Epithelial cell of prostate (primary cell): ENCODE measurements around the gene HFE.
"Not testable (repeated sequence)": the region's sequence is repeated elsewhere in the genome, so short reads cannot be mapped to it uniquely, and the experiment has no call there.

Source experiments
- DNase-seq: peaks from one replicate; pipeline ENCODE4 v3.0.0-alpha.2; 2011; ENCODE audit warnings: low read depth, low spot score
- H3K27ac ChIP-seq: fragments of 450-650 bp; 2 replicates; pipeline ENCODE4 v1.5.1; 2017; ENCODE audit warnings: mild to moderate bottlenecking

Gene HFE

DNA sequence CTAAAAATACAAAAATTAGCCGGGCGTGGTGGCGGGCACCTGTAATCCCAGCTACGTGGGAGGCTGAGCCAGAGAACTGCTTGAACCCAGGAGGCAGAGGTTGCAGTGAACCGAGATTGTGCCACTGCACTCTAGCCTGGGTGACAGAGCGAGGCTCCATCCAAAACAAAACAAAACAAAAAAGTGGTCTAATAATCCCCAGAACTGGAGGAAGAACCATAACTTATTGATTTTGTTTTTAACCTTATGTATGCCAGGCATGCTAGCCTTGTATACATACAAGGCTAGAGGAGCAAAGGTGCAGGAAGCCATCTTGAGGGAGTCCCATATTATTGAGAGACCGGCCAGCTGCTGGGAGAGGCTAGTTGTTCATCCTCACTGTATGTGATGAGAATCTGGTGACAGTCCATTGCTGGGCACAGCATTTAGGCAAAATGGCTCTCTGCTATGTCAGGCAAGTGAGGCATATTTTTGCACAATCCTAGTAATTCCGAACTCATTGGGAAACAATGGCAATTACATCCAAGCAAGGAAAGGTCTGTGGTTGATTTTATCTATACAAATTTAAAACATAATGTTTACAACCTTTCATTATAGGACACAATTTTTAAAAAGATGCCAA lies 18.0 kb downstream of the HFE start:
- H3K27ac ChIP-seq, result peak overlapping the region; percentile 5
- no peak for DNase-seq

DNA sequence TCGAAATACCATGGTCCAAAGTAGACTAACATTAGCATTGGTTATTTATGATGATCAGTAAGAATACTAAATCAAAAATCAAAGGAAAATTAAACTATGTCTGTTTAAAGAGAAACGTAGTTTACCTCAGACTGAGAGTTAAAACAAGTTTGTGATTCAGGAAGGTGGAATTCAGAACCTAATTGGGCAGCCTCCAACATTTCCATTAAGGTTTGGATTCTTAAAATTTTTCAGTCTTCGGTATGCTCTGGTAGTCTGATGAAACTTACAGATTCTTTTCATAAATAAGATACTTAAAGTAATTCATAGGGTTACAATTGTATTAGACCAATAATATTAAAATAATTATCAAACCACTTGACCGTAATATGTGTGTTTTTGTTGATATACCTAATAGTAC lies 18.6 kb downstream of the HFE start:
- peak overlapping the region; percentile 5 for H3K27ac ChIP-seq
- DNase-seq, result no peak

DNA sequence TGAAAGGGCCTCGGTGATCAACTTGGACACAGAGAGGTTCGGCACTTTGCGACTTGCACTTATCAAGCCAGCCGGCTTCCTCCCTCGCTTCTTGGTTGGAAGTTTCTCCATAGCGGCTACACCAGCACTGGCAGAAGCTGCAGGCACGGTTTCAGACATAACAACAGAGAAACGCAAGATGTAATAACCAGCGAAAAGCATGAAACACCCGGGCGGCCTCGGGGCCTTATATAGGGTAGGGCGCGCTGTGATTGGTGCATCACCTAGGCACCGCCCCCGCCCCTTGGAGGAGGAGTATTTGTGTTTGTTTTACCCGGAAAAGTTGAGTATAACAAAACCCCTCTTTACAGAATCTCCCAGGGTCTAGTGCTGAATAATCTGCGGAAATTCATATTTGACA lies 20.7 kb downstream of the HFE start:
- DNase-seq, result no peak
- no peak overlapping the region for H3K27ac ChIP-seq

DNA sequence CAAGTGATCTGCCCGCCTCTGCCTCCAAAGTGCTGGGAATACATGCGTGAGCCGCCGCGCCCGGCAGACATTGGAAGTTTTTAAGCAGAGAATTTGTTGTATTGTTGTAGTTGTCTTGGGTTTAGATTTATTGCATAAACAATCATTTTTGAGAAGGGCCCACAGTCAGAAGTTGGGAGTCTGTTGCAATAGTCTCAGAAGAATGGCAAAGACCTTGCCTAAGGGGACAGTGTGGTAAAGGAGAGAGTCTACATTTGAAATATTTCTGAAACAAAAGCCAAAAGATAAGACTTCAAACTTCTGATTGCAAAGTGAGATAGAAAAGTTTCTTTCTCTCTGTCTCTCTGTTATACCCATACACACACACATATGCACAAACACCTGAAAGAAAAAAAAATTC lies 22.5 kb downstream of the HFE start:
- no peak overlapping the region for H3K27ac ChIP-seq
- DNase-seq, result no peak

DNA sequence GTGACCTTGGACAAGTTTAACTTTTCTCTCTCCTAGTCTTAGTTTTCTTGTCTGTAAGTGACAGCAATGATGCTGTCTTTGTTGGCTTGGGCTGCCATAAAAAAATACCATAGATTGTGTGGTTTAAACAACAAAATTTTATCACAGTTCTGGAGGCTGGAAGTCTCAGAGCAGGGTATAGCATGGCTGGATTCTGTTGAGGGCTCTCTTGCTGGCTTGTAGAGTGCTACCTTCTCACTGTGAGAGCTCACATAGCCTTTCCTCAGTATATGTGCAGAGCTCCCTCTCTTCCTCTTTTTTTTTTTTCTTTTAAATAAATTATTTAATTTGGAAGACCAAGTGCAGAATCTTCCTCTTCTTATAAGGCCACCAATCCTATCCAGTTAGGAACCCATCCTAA lies 26.3 kb downstream of the HFE start:
- DNase-seq, result no peak
- no peak overlapping the region for H3K27ac ChIP-seq

DNA sequence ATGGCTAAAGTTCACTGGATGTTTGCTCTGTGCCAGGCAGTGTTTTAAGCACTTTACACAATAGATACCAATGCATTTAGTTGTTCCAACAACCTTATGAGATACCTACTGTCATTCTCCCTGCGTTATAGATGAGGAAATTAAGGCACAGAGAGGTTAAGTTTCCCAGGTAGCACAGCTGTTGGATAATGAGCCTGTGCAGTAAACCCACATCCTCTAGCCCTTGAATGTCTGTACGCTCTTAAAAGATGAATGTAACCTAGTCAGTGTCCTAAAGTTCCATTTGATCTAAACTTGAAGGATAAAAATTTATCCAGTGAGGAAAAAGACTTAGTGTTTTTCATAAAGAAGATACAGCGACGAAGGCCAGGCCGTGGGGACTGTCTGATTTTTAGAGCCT lies 28.0 kb downstream of the HFE start:
- no peak for DNase-seq
- no peak overlapping the region for H3K27ac ChIP-seq

DNA sequence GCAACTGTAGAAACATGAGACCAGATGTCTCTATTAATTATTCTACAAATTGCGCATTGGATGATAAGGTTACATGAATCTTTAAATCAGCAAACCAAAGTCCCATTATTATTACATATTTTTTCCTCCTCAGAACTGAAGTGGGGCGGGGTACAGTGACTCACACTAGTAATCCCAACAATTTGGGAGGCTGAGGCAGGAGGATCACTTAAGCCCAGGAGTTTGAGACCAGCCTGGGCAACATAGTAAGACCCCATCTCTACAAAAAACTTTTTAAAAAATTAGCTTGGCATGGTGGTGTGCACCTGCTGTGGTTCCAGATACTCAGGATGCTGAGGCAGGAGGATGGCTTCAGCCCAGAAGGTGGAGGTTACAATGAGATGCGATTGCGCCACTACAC lies 29.0 kb downstream of the HFE start:
- no peak overlapping the region for H3K27ac ChIP-seq
- no peak for DNase-seq

DNA sequence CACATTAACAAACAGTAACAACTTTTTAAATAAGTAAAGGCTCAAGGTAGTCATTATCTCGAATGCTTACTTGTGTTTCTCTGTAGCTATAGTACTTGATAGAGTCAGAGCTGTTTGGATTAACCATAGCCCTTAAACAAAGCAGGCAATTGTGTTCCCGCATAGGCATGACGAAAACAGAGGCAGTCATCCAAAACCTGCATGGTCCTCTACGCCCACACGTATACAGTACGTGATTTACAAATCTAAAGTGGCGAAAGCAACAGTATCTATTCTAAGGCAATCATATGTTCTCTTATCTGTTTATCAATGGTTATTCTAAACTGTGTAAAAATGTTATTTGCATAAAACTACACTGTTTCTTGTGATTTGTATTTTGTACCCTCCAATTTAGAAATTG lies 31.8 kb downstream of the HFE start:
- DNase-seq, result peak; percentile 81
- peak overlapping the region; percentile 35 for H3K27ac ChIP-seq

DNA sequence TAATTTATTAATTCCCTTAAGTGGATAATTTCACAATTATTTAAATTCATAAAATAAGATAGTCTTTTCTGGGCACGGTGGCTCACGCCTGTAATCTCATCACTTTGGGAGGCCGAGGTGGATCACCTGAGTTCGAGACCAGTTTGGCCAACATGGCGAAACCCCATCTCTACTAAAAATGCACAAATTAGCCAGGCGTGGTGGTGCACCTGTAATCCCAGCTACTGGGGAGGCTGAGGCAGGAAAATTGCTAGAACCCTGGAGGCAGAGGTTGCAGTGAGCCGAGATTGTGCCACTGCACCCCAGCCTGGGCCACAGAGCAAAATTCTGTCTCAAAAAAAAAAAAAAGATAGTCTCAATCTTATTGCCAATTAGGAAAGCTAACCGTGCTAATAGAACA lies 32.9 kb downstream of the HFE start:
- DNase-seq, H3K27ac ChIP-seq: not testable (repeated sequence)

DNA sequence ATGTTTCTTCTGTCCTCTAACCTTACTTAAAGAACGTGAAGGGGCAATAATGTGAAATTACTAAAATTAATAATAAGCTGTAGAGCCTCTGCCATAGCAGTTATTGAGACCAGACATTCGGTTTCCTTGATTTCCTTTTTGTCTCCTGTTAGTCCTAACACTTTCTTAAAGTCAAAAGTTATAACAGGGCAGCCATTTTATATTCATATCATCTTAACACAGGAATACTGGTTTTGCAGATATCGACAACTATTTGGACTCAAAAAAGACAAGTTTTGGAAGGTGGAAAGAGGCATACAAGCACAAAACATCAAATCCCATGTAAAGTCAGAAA lies 33.5 kb downstream of the HFE start:
- DNase-seq, result no peak
- H3K27ac ChIP-seq, result peak overlapping the region; percentile 90

DNA sequence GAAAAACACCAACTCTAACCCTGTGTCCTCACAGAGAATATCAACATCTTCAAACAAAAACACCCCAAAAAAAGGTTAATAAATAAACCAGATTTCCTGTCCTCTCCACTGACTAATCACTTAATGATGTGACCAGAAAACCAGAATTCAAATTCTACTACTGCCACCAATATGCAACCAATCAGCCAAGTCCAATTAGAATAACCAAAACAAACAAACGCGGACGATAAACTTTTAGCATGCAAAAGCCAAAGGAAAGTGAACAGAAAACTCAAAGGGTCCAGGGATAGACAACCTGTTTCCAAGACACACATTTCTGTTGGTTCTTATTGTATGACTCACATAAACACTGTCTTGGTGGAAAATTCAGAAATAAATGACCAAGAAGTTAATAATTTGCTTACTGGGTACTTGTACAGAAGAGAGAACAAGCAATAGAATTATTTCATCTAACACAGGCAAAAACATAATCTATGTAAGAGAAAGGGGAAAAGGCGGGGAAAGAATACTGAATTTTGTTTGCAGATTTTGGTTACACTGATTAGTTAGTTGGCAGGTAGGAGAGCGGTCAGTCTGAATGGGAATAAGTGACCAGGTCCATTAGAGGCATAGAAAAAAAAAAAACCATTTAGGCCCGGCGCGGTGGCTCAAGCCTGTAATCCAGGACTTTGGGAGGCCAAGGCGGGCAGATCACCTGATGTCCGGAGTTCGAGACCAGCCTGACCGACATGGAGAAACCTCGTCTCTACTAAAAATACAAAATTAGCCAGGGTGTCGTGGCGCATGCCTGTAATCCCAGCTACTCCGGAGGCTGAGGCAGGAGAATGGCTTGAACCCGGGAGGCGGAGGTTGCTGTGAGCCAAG lies 34.1 kb downstream of the HFE start:
- peak overlapping the region; percentile 90 for H3K27ac ChIP-seq
- DNase-seq, result no peak

DNA sequence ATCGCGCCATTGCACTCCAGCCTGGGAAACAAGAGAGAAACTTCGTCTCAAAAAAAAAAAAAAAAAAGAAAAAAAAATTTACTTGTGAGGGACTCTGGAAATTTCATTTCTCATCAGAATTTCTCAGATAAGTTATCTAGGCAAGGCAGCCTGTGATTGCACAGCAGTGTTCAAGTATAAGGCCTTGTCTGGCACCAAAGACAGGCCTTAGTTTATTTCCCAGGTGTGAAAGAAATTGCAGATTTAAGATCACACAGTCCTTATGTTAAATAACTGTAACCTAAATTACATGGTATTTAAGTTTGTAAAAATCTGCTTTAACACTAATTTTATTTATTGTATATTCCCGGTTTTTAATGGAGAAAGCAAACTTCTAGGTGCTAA lies 34.8 kb downstream of the HFE start:
- peak overlapping the region; percentile 90 for H3K27ac ChIP-seq

DNA sequence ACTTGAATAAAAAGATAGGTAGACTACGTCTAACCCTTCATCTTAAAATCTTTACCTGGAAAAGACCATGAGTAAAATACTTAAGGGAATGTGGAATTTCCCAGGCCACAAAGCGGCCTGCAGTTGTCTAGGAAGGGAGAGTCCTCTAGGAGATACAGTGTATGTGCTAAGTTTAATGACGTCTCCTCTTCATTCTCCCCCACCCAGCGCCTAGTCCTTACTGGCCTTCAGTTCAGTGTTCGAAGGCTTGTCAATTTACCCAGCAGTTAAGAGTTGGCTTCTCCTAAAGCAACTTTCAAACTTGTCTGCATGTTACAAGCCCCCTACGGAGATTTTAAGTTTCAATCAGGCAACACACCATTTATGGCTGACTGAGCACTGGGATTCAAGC lies 35.2 kb downstream of the HFE start:
- peak overlapping the region; percentile 90 for H3K27ac ChIP-seq
- DNase-seq, result no peak

More for the DNA sequence above, 34.8 kb downstream of the HFE start:
- no peak for DNase-seq

DNA sequence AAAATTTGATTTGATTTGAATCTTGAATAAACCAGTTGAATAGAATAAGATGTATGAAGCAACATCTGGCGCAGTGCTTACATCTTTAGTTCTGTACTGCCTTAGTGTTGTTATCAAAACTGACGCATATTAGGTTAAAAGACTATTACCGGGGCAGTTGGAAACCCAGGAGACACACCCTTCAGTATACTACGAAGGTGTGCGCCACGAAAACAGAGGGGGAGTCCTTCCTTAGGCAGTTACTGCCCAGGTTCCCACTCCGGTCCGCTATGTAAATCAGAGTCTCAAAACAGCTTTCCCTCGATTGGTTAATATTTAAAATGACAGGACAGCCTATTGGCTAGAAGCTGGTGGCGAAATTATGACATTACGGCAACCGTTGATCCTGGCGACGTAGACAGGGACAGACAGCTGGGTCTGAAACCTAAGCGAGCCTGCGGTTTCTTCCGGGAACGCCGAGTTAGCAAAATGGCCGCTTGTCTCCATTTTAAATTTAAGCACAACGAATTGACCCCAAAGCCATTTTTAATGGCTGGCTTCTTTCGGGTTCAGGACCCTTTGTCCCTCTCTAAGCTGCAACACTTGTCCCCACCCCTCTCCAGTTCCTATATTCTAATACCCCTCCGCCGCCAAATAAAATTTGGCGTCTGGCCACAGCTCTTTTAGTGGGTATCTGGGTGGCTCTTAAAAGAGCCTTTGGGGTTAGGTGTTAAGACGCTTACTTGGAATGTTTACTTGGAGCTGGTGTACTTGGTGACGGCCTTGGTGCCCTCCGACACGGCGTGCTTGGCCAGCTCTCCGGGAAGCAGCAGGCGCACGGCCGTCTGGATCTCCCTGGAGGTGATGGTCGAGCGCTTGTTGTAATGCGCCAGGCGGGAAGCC lies 35.8 kb downstream of the HFE start:
- peak; percentile 95 for DNase-seq
- H3K27ac ChIP-seq, result peak overlapping the region; percentile 90

DNA sequence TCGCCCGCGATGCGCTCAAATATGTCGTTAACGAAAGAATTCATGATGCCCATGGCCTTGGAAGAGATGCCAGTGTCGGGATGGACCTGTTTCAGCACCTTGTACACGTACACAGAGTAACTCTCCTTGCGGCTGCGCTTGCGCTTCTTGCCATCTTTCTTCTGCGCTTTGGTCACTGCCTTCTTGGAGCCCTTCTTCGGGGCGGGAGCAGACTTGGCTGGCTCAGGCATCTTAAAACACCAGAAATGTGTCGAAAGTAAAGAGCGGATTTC lies 36.4 kb downstream of the HFE start:
- peak overlapping the region; percentile 90 for H3K27ac ChIP-seq
- DNase-seq, result no peak

DNA sequence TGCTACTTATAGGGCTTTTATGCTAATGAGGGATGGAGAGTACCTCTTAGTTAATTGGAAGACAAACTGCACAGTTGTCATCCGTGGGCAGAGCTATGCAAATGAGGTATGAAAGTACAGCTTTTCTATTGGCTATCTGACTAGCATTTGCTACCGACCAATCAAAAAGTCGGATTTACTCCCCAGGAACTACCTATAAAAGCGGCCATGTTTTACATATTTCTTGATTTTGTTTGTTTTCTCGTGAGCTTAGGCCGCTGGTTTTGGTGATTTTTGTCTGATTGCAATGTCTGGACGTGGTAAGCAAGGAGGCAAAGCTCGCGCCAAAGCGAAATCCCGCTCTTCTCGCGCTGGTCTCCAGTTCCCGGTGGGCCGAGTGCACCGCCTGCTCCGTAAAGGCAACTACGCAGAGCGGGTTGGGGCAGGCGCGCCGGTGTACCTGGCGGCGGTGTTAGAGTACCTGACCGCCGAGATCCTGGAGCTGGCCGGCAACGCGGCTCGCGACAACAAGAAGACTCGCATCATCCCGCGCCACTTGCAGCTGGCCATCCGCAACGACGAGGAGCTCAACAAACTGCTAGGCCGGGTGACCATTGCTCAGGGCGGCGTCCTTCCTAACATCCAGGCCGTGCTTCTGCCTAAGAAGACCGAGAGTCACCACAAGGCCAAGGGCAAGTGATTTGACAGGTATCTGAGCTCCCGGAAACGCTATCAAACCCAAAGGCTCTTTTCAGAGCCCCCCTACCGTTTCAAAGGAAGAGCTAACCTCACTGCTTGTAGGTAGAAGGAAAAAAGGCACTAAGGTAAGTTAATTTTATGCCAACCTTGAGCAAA lies 36.9 kb downstream of the HFE start:
- H3K27ac ChIP-seq, result peak overlapping the region; percentile 90
- peak; percentile 99 for DNase-seq

DNA sequence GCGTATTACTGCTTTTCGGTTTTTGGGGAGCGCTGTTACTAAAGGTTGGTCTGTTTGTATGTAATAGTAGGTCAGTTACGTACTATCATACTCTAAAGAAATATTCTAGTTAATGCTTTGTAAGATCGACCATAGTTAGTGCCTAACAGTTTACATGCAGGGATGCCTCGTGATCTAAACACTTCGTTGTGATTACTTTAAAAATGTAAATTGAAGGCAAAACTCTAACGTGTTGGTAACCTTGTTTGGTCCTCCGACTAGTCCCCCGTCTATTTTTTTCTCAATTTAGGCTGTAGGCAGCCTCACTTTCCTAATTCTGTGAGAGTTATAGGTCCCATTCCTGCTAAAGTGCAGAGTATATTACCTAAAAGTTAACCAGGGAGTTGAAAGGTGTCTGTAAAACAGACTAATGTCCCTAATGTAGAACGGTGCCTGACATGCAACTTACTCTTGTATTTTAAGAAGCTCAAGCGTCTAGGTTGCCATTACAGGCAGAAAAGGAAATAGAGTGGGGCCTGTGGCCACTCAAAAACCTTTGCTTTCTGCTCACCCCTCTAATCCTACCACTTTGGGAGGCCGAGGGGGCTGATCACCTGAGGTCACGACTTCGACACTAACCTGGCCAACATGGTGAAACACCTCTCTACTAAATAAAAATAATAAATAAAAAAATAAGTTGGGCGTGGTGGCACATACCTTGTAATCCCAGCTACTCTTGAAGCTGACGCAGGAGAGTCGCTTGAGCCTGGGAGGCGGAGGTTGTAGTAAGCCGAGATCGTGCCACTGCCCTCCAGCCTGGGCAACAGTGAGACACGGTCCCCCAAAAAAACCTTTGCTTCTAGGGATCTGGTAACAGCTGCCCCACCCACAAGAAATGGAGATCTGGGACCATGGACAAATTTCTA lies 37.8 kb downstream of the HFE start:
- DNase-seq, result no peak
- H3K27ac ChIP-seq, result peak overlapping the region; percentile 90

DNA sequence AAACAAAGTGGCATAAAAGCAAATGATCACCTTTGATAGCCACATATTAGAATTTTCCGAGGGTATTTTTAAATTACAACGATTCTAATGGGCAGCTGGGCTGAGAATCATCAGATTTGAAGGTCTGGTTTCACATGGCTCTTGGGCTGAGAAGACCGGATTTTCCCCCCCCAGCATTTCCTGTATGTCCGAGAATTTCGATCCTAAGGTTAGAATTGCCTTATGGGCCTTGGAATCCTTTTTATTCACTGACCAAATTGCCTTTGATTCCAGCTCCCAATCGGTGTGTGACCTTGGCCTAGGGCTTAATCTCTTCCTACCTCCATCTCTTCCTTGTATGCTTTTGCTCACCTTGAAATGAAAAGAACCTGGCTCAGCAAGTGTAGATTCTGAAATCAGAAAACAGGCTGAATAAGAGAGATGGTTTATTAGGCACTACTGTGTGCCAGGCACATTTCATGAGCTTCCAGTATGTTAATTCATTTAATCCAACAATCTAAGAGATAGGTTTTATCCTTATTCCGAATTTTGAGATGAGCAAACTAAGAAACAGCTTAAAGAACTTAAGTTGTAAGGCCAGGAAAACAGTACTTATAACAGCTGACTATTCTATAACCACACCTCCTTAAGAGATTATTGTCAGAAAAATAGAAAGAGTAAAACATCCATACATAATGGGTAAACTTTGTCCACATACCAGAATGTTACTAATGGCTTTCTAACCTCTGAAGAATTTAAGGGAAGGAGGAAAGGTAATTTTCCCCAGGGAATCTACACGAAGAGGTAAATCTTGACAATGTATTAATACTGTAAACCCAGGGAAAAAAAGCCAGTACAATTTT lies 39.4 kb downstream of the HFE start:
- DNase-seq, result no peak
- H3K27ac ChIP-seq, result peak overlapping the region; percentile 90
